Gastroesophageal sphincter (tissue), 3 donors: Measurements from ENCODE around the gene RNF141.

Source experiments
- EP300 ChIP-seq: sonication (generic); formaldehyde crosslinking; IDR thresholded peaks from one replicate; pipeline ENCODE4 v1.6.1; 2017; ENCODE audit warnings: antibody characterized with exemption, mild to moderate bottlenecking
- POLR2A ChIP-seq, 2 donors: fragments of 450-650 bp; IDR thresholded peaks; one replicate each; pipeline ENCODE4 v1.6.1; 2017; ENCODE audit warnings: antibody characterized with exemption in 2 of 2, mild to moderate bottlenecking in 2 of 2, moderate library complexity in 1 of 2
- POLR2AphosphoS5 ChIP-seq: sonication (generic); formaldehyde crosslinking; IDR thresholded peaks from one replicate; pipeline ENCODE4 v1.6.1; 2017; ENCODE audit warnings: antibody characterized with exemption
- TF ChIP-seq, protein P1 (sequence below), 4 experiments: fragments of 200-600 bp in 2 of 4; fragments of 450-650 bp in 2 of 4; sonication (generic) in 1 of 4; IDR thresholded peaks; one replicate each; pipeline ENCODE4 v1.5.1; 2017 to 2019; ENCODE audit warnings: antibody characterized with exemption in 4 of 4, mild to moderate bottlenecking in 2 of 4, moderate library complexity in 2 of 4

DNA sequence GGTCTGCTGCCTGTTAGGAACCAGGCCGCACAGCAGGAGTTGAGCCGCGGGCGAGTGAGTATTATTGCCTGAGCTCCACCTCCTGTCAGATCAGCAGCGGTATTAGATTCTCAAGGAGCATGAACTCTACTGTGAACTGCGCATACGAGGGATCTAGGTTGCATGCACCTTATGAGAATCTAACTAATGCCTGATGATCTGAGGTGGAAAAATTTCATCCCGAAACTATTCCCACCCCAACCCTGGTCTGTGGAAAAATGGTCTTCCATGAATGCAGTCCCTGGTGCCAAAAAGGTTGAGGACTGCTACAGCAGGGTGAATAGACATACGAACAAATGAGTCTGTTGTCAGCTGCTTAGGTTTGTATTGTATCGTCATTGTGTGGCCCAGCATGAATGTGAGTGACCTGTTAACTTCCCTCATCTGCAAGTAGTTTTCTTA is 29.8 kb downstream of the RNF141 start:
- TF ChIP-seq, protein P1, sequence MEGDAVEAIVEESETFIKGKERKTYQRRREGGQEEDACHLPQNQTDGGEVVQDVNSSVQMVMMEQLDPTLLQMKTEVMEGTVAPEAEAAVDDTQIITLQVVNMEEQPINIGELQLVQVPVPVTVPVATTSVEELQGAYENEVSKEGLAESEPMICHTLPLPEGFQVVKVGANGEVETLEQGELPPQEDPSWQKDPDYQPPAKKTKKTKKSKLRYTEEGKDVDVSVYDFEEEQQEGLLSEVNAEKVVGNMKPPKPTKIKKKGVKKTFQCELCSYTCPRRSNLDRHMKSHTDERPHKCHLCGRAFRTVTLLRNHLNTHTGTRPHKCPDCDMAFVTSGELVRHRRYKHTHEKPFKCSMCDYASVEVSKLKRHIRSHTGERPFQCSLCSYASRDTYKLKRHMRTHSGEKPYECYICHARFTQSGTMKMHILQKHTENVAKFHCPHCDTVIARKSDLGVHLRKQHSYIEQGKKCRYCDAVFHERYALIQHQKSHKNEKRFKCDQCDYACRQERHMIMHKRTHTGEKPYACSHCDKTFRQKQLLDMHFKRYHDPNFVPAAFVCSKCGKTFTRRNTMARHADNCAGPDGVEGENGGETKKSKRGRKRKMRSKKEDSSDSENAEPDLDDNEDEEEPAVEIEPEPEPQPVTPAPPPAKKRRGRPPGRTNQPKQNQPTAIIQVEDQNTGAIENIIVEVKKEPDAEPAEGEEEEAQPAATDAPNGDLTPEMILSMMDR (IDR thresholded peaks at IDR 0.05) = no peak
- TF ChIP-seq POLR2A (IDR thresholded peaks at IDR 0.05) = no peak
- TF ChIP-seq POLR2AphosphoS5 = no peak
- TF ChIP-seq EP300 = no peak
